Smooth muscle cell (in vitro differentiated cells): ENCODE measurements around the gene FBXL19. TPM values are rescaled to one million over a fixed set of nuclear protein-coding genes. Genes with fewer than 3 reads are reported as not detected.
A peak's percentile ranks its signal among the peaks of the same experiment; 100 is the strongest.

Source experiments
- DNase-seq: peaks from one replicate; lab custom pipeline; 2025; ENCODE audit not compliant: unreplicated experiment; lab: John Stamatoyannopoulos, UW
- H2AFZ ChIP-seq: fragments of 200-600 bp; sonication (generic); 2 replicates; pipeline ENCODE4 v1.6.0; 2016; ENCODE audit warnings: antibody characterized with exemption, low read depth, mild to moderate bottlenecking
- H3F3A ChIP-seq: fragments of 200-600 bp; sonication (generic); 2 replicates; pipeline ENCODE4 v1.6.0; 2017; ENCODE audit warnings: antibody characterized with exemption, low read depth
- H3K27ac ChIP-seq: fragments of 200-600 bp; sonication (generic); 2 replicates; pipeline ENCODE4 v1.5.1; 2016; ENCODE audit warnings: low read depth, mild to moderate bottlenecking
- H3K27me3 ChIP-seq: fragments of 200-600 bp; sonication (generic); 2 replicates; pipeline ENCODE4 v1.6.1; 2016; ENCODE audit warnings: low read depth, mild to moderate bottlenecking
- H3K36me3 ChIP-seq: fragments of 200-600 bp; sonication (generic); 2 replicates; pipeline ENCODE4 v1.5.1; 2016; ENCODE audit warnings: low read depth
- H3K4me1 ChIP-seq: fragments of 200-600 bp; sonication (generic); 2 replicates; pipeline ENCODE4 v1.5.1; 2016; ENCODE audit warnings: low read depth
- H3K4me2 ChIP-seq: fragments of 200-600 bp; sonication (generic); 2 replicates; pipeline ENCODE4 v1.6.0; 2016; ENCODE audit warnings: mild to moderate bottlenecking
- H3K4me3 ChIP-seq: fragments of 200-600 bp; sonication (generic); 2 replicates; pipeline ENCODE4 v1.5.1; 2016; ENCODE audit warnings: mild to moderate bottlenecking
- H3K79me2 ChIP-seq: fragments of 200-600 bp; sonication (generic); 2 replicates; pipeline ENCODE4 v1.6.0; 2016; ENCODE audit warnings: low read depth, mild to moderate bottlenecking
- H3K9ac ChIP-seq: fragments of 200-600 bp; sonication (generic); 2 replicates; pipeline ENCODE4 v1.6.0; 2016; ENCODE audit warnings: low read depth
- H3K9me3 ChIP-seq: fragments of 200-600 bp; sonication (generic); replicated peaks from 2 replicates; pipeline ENCODE4 v1.5.1; 2016; ENCODE audit warnings: low read depth
- H4K20me1 ChIP-seq: fragments of 200-600 bp; sonication (generic); 2 replicates; pipeline ENCODE4 v1.6.0; 2016; ENCODE audit warnings: low read depth
- CTCF ChIP-seq: fragments of 200-600 bp; sonication (generic); IDR thresholded peaks from 2 replicates; pipeline ENCODE4 v1.5.1; 2017; ENCODE audit warnings: borderline replicate concordance, mild to moderate bottlenecking, antibody characterized with exemption; ENCODE audit not compliant: insufficient read depth, poor library complexity, severe bottlenecking
- WGBS: methylation state at CpG from one replicate; pipeline ENCODE4 v1.1.7; 2016; ENCODE audit warnings: low lambda C conversion rate; 5-methylcytosine and 5-hydroxymethylcytosine counted together
- polyA plus RNA-seq: library from polyadenylated mRNA; unstranded; fragments of >200 nt; fragmentation: Nextera tagmentation; extraction: Ambion mirVana; gene quantifications from 2 replicates; pipeline ENCODE4 v1.2.1, GENCODE V29; 2016
- total RNA-seq: library from RNA; depleted of rRNA; stranded (reverse); fragments of >200 nt; gene quantifications from 2 replicates; pipeline ENCODE4 v1.2.3, GENCODE V29; 2014

FBXL19 gene
- total and polyA plus RNA-seq, 2 experiments from 2014 or later: 1.3 to 4.5 TPM

GRCh38 chr16:30954993-30955392 lies 31.6 kb downstream of the FBXL19 start:
- Histone ChIP-seq H3K4me2 (no peak overlapping the region), H3K4me3 (no peak overlapping the region), H3K4me1 (peaks cover 15% of the 10 kb centered on the region), H3K9me3 (no peaks in the 10 kb centered on the region), H3K27ac (no peak overlapping the region), H3K36me3 (no peaks in the 10 kb centered on the region), H3F3A (peaks cover 10% of the 10 kb centered on the region), H3K27me3 (no peaks in the 10 kb centered on the region), H3K79me2 (peaks cover 11% of the 10 kb centered on the region), H2AFZ (no peak overlapping the region), H4K20me1 (peaks cover 34% of the 10 kb centered on the region), H3K9ac (no peak overlapping the region)
- WGBS: 96% methylated on average over 8 of the region's 8 CpGs
- DNase-seq: no peak
- no peak for TF ChIP-seq CTCF

DNA sequence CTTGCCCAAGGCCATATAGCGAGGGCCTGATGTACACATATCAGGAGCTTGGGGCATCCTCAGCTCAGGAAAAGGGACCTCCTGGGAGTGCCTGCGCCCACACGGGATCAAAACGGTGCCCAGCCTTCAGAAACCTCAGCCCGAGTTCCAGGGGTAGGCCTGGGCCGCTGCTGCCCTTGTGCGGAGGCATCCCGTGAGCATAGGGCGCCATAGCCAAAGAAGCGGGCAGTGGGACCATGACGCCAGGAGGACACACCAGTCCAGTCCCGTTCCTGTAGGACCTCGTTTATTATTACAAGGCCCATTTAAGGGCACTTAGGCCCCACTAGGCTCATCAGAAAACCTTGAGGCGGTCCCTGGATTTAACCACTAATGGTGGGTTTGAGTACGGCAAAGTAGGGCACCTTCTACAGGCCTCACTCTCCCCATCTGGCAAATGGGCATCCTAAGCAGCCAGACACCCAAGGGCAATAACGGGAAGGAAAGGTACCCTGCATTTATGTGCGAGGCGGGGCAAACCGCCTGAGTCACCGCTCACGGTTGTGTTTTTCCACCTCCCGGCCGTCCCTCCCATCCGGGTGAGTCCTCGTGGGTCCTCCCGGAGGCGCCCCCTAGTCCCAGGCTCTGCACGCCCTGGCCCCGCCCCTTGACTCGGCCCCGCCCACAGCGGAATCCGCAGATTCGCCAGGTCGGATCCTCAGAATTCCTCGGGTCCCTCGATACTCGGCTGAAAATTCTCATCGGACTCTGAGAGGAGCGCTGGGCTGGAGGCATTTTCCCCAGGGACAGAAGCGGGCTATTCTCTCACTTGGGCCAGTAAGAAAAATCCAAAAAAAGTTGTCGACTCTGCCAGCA lies 33.5 kb downstream of the FBXL19 start:
- H3K4me1 ChIP-seq: peaks cover 6% of the 10 kb centered on the region
- H3K27ac ChIP-seq: peak overlapping the region; percentile 100
- H3K4me3 ChIP-seq: peak overlapping the region; percentile 99
- peaks cover 11% of the 10 kb centered on the region for H3K79me2 ChIP-seq
- H3K9ac ChIP-seq: peak overlapping the region; percentile 100
- H3K4me2 ChIP-seq: peak overlapping the region; percentile 88
- peak overlapping the region; percentile 84 for H2AFZ ChIP-seq
- peaks cover 22% of the 10 kb centered on the region for H4K20me1 ChIP-seq
- 34% methylated on average over 40 of the region's 42 CpGs for WGBS
- no peaks in the 10 kb centered on the region for H3K9me3 ChIP-seq
- no peaks in the 10 kb centered on the region for H3K27me3 ChIP-seq
- peak; percentile 78 for DNase-seq
- peaks cover 8% of the 10 kb centered on the region for H3F3A ChIP-seq
- H3K36me3 ChIP-seq: no peaks in the 10 kb centered on the region
- TF ChIP-seq CTCF: peak; percentile 11

DNA sequence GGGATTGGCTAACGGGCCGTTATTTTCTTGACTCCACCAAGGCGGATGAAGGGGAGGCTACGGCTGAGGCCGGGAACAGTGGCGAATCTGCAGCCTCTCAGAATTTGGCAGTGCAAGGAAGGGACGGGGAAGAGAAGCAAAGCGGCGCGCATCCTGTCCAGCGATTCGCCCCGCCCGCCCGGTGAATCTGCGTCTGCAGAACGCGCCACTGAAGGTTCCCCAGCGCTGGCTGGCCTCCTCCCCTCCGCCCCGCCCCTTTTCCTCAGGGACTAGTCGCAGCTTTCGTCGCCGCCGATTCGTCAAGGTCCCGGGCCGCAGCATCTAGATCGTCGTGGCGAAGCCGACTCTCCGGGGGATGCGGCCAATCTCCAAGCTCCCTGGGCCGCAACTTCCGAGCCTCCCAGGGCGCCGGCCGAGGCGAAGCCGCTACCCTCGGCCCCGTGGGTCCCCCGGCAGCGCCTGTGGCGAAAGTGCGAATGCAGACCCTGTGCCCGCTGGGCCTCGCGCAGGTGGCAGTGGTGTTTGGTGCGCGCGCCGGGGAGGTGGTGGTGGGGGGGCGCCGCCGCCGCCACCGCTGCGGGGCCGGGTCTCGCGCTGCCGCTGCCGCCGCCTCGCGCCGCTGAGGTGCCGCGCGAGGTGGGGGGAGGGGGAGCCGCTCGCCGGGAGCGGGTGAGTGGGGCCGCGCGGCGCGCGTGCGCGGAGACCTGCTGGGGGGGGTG lies 34.2 kb downstream of the FBXL19 start, which contains the start of gene SETD1A:
Gene SETD1A (plus strand): TSS at position 299 of the 719 bp plus-strand sequence. CDS start 978 bp downstream, outside the sequence.
- H3K4me1 ChIP-seq: peaks cover 6% of the 10 kb centered on the region
- peak within 1 kb of the TSS; percentile 100 for H3K27ac ChIP-seq
- H3F3A ChIP-seq: peaks cover 8% of the 10 kb centered on the region
- no peaks in the 10 kb centered on the region for H3K9me3 ChIP-seq
- peaks cover 21% of the 10 kb centered on the region for H4K20me1 ChIP-seq
- H3K9ac ChIP-seq: peak within 1 kb of the TSS; percentile 100
- DNase-seq: peak; percentile 86
- no peaks in the 10 kb centered on the region for H3K36me3 ChIP-seq
- TF ChIP-seq CTCF: no peak
- H3K79me2 ChIP-seq: peaks cover 11% of the 10 kb centered on the region
- H2AFZ ChIP-seq: peak within 1 kb of the TSS; percentile 84
- peak within 1 kb of the TSS; percentile 99 for H3K4me3 ChIP-seq
- peak within 1 kb of the TSS; percentile 88 for H3K4me2 ChIP-seq
- H3K27me3 ChIP-seq: no peaks in the 10 kb centered on the region
- WGBS: 1% methylated on average over 46 of the region's 85 CpGs
